GM18507 (cell line): Measurements from ENCODE around the gene NUDT22.

Experiments used
- DNase-seq: peaks from one replicate; pipeline ENCODE4 v3.0.0; 2011; ENCODE audit warnings: low read depth; ENCODE audit not compliant: insufficient read length; ENCODE audit errors: extremely low spot score
- FAIRE-seq: peaks from 2 replicates; lab custom pipeline; 2011; peaks lifted over from hg19 to GRCh38; lab: Jason Lieb, UNC

NUDT22 gene

DNA sequence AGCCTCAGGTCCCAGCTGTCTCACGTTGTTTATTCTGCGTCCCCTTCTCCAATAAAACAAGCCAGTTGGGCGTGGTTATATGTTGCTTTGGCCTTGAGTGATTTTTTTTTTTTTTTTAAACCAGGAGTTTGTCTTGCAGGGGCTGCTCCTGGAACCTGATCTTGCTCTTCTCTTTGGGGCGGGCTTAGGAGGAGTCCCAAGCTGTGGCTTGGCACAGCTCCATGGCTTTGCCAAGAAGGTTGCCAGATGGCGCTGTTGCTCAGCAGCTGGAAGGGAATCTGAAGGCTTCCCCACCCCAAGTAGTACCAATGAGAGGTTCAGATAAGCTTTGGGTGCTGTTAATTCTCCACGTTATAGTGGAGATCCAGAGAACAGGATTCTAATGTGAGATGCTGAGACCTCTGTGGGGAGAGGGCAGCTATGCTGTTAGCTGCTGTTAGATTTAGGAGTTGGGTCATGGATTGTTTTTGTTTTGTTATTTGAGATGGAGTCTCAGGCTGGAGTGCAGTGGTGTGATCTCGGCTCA is 21.5 kb upstream of the NUDT22 start:
- FAIRE-seq: peak; percentile 72

DNA sequence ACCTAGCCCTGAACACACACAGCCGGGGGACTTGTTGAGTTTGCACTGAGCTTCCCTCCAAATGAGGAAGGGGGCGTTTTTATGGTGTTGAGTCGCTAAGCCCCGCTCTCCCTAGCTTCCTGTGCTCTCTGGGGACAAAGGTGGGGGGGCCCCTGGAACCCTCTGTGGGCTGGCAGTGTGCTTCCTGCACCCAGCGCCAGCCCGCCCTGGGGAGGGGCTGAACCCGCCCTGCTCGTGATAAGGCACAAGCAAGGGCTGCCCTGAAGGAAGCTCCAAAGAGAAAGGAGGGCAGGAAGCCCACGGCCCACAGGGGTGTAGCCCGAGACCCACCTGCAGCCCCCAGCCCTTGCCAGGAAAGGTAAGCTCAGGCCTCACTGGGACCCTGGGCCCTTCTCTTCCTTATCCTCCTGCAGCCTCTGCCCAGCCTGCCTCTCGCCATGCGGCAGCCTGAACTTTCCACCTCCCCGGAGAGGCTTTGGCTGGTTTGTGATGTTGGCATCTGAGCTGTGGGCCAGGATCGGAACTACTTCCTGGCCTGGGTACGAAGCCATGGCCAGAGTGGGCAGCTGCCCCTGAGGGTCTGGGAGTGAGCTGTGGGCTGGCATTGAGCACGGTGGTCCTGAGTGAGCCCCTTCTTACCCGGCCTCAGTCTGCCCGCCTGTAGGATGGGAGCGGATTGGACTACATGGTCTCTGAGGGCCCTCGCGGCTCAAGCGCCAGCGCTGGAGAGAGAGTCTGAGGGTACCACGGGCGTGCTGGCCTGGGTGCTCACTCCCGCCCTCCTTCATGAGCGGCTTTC is 19.4 kb upstream of the NUDT22 start, which contains the start of gene FERMT3:
Gene FERMT3 (plus strand): TSS at position 265 of the 799 bp plus-strand sequence. CDS start 644 bp downstream, outside the sequence.
- DNase-seq: no peak
- FAIRE-seq: peak; percentile 70

More for the DNA sequence above, 21.5 kb upstream of the NUDT22 start:
- DNase-seq: no peak

DNA sequence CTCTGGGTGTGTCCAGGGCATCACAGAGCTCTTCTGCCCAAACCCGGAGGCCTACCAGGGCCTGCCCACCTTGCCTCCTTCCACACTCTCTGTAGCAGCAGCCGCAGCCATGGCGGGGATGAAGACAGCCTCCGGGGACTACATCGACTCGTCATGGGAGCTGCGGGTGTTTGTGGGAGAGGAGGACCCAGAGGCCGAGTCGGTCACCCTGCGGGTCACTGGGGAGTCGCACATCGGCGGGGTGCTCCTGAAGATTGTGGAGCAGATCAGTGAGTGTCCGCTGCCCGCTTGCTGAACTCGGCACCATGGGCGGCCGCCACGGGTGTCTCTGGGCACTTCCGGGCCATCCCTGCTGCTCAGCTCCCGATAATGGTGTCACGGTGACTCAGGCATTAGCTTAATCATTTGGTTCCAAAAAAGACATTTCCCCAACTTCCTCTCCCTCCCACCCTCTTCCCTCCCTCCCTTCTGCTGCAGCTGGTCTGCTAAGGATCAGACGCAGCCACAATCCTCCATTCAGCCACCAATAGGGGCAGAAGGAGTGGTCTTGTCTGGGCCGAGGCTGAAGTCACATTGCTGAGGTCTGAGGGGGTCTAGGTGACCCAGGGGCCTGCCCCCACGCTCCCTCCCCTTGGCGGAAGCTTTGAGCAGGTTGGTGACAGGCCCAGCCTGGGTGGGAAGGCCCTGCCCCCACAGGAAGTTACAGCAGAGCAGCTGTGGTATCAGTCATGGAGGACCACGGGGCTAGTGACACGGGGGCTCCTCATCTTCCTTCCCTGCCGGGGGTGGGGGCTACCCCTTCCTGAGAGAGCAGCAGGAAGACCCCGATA is 18.6 kb upstream of the NUDT22 start:
- FAIRE-seq: peak; percentile 94
- peak; percentile 84 for DNase-seq

DNA sequence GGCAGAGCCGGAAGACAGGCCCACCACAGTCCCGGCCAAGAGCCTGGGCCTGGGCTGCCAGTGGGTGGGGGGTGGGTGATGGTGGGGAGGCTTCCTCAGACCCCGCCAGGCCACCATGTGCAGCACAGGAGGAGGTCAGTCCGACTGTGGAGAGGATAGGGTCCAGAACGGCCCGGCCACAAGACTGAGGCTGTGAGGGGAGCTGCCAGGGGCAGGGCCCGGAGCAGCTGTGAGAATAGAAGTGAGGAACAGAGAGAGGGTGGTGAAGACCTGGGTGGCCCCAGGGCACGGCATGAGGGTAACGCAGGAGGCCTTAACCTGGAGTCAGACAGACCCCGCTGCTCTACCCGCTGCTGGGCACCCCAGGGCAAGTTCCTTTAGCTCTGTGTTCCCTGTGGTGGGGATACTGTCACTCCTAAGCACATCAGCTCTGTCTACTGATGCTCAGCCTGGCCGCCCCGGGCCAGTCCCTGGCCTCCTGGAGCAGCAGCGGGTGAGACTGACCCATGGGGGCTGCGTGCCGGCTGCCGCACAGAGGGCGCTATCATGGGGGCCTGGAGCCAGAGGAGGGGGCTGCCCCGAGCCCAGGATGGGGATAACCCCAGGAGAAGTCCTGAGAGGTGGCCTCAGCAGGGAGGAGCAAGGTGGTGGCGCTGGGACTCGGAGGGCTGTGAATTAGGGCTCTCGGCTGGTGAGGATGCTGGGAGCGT is 17.8 kb upstream of the NUDT22 start:
- DNase-seq: no peak
- FAIRE-seq: no peak

DNA sequence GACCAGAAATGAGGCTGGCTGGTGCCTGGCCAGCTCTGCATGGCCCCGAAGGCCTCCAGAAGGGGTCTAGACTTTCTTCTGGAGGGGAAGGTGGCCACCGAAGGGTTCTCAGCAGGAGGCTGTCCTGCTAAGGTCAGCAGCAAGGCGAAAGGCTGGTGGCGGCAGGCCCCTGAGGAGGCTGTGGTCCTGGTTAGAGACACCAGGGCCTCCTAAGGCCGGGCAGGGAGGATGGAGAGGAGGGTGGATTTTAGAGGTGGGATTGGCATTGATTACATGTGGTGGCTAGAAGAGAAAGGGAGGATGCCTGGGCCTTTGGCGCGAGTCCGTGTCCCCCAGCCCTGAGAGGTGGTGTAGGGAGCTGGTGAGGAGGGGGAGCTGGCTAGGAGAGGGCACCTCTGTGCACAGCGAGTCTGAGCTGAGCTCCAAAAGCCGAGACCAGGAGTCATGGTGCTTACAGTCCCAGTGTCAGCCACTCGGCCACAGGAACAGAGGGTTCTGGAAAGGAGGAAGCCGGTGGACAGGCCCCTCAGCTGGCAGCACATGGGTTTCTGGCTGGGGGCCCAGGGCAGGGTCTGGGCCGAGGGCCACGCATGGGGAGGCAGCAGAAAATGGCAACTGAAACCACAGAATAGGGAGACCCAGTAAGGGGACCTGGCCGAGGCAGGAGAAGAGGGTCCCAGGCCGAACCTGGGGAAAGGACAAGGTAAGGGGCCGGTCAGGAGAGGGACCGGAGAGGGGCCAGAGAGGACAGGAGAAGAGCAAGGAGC is 17.1 kb upstream of the NUDT22 start:
- no peak for DNase-seq
- FAIRE-seq: no peak

DNA sequence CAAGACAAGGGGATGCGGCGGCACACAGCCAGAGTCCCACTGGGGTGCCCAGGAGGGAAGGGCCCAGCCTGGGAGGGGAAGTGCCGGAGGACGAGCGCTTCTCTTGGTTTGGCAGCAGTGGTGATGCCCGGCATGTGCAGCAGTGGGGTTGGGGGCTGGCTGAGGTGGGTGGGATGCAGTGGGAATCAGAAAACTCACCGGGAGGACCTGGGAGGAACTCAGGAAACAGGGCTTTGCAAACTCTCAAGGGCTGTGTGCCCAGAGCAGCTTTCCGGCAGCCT is 16.6 kb upstream of the NUDT22 start:
- FAIRE-seq (no peak), DNase-seq (no peak)

DNA sequence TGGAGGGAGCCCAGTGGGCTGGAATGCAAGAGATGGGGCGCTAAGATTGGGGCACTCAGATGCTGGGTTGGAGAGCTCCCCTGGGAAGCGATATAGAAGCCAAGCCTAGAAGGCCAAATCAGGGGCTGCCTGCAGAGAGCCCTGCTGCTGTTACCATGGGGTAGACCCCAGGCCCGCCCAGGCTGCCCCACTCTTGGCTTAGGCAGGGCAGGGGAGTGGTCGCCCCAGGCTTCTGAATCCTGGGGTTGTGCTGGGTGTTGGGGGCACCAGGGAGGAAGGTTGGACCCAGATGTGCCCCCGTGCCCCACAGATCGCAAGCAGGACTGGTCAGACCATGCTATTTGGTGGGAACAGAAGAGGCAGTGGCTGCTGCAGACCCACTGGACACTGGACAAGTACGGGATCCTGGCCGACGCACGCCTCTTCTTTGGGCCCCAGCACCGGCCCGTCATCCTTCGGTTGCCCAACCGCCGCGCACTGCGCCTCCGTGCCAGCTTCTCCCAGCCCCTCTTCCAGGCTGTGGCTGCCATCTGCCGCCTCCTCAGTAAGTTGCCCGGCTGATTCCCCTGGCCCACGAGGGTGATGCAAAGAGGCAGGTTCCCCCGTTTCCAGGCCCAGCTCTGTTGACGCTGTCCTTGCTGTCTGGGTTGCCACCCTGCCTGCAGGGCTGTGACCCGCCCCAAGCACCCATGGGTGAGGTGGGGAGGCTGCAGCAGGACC is 15.6 kb upstream of the NUDT22 start:
- DNase-seq (no peak), FAIRE-seq (no peak)

DNA sequence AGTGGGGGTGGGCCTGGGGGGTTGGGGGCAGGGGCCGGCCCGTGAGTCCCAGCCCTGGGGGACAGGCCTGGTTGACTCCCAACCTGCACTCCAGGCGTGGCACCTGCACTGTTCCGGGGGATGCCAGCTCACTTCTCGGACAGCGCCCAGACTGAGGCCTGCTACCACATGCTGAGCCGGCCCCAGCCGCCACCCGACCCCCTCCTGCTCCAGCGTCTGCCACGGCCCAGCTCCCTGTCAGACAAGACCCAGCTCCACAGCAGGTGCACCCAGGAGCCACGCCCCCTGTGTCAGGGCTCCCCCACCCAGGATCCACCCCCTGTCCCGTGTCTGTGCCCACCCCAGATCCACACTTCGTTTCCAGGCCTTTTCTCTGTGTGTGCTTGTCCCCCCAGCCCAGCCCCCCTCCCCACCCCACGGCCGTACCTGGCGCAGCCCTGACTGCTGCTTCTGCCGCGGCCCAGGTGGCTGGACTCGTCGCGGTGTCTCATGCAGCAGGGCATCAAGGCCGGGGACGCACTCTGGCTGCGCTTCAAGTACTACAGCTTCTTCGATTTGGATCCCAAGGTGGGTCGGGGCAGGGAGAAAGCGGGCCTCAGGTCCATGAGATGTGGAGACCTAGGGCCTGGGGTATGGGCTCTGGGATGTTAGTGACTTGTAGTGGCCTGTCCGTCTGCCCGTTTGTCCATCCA is 14.7 kb upstream of the NUDT22 start:
- DNase-seq (no peak), FAIRE-seq (no peak)

DNA sequence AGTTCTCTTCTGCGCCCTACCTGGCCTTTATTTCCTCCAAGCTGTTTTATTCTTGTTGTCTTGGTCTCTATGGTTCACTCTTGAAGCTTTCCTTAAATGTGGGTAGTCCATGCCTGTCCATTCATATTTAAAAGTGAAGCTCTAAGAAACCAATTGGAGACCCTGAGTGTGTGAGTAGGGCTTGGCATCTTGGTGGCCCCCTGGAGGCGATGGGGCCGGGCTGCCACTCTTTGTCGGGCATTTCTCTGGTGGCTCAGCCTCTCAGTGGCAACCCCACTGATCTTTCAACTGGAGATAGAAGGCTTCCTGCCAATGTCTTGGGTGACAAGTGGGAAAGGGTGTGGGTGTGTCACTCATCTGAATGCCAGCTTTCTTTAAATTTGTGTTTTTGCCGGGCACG is 9.2 kb upstream of the NUDT22 start:
- DNase-seq: no peak
- FAIRE-seq: no peak

DNA sequence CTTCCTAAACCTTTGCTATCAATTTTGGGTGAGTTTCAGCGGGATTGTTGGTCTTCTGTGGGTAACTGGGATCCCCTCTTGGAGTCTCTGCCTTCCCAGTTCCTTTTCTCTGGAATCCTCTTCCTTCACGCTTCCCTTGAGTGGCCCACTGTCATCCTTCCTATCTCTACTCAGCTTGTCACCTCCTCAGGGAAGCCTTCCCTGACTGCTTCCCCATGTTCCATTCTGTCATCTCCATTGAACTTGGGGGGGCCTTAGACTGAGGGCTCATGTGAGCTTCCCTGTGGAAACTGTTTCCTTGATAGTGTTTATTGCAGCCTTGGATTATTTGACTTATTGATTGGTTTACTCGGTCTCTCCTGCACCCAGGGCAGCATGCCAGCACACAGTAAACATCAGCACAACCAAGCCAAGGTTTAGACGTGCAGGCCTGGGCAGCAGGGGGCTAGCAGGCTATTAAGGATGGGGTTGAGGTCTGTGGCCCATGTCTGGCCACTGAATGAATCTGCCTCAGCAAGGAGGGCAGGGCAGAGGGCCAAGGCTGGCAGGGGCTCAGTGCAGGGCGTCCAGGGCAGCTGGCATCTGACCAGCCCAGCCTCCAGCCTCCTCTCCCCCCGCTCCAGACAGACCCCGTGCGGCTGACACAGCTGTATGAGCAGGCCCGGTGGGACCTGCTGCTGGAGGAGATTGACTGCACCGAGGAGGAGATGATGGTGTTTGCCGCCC is 7.3 kb upstream of the NUDT22 start:
- FAIRE-seq (no peak), DNase-seq (no peak)

DNA sequence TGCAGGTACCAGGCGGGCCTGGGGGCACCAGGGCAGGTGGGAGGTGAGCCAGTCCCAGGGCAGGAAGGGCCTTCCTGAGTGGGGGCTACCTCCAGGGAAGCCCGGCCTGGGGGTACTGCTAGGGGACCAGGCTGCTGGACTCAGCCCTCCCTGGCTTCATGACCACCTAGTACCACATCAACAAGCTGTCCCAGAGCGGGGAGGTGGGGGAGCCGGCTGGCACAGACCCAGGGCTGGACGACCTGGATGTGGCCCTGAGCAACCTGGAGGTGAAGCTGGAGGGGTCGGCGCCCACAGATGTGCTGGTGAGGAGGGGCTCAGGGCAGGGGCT is 6.8 kb upstream of the NUDT22 start:
- FAIRE-seq (no peak), DNase-seq (no peak)

DNA sequence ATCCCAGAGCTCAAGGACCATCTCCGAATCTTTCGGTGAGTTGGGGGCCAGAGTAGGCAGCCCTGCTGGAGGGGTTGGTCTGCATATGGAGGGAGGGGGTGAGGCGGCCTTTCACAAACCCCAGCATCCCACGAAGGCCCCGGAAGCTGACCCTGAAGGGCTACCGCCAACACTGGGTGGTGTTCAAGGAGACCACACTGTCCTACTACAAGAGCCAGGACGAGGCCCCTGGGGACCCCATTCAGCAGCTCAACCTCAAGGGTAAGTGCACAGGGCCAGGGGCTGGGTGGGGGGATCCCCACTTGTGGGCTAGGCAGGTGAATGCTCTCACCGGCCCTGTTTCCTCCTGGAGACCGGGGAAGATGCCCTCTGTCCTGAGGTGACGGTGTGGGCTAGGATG is 6.3 kb upstream of the NUDT22 start:
- no peak for FAIRE-seq

DNA sequence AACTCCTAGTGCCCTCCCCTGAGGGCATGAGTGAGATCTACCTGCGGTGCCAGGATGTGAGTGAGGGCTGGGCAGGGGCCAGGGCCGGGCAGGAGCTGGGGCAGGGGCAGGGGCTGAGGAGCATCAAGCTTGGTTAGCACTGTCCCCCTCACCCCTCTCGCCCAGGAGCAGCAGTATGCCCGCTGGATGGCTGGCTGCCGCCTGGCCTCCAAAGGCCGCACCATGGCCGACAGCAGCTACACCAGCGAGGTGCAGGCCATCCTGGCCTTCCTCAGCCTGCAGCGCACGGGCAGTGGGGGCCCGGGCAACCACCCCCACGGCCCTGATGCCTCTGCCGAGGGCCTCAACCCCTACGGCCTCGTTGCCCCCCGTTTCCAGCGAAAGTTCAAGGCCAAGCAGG is 5.8 kb upstream of the NUDT22 start:
- DNase-seq (no peak), FAIRE-seq (no peak)

More for the DNA sequence above, 6.3 kb upstream of the NUDT22 start:
- DNase-seq: no peak

DNA sequence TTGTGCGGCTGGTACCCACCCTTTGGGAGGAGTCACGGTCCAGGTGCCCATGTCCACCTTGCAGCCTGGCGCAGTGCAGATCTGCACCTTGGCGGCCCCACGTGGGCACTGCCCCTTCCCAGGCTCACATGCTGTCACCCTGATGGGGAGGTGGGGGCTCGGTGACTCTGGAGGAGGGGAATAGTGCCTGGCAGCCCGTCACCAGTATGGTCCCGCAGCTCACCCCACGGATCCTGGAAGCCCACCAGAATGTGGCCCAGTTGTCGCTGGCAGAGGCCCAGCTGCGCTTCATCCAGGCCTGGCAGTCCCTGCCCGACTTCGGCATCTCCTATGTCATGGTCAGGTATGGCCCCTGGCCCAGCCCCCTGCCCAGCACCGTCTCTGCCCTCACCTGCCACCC is 5.3 kb upstream of the NUDT22 start:
- no peak for FAIRE-seq
- no peak for DNase-seq

DNA sequence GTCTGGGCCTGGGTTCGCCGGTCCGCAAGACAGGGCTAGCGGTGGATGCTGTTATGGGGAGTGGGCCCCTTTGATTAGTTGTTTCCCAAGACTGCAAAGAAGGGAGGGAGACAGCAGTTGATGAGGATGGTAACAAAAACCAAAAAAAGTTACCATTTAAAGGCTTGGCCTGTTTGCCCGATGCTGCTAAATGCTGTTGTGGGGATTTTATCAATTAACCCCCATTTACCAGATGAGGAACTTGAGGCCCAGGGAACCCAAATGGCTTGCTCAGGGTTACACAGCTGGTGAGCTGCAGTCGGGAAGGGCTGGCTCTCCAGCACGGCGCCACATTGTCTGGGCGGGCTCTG is 3.4 kb upstream of the NUDT22 start:
- FAIRE-seq: no peak
- no peak for DNase-seq

DNA sequence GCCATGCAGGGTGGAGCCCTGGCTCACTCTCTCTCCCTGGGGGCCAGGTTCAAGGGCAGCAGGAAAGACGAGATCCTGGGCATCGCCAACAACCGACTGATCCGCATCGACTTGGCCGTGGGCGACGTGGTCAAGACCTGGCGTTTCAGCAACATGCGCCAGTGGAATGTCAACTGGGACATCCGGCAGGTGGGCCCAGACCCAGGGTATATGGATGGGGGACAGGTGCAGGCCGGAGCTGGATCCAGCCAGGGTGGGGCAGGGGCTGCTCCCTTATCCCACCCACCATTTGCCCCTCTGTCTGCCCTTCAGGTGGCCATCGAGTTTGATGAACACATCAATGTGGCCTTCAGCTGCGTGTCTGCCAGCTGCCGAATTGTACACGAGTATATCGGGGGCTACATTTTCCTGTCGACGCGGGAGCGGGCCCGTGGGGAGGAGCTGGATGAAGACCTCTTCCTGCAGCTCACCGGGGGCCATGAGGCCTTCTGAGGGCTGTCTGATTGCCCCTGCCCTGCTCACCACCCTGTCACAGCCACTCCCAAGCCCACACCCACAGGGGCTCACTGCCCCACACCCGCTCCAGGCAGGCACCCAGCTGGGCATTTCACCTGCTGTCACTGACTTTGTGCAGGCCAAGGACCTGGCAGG is 2.9 kb upstream of the NUDT22 start:
- FAIRE-seq (no peak), DNase-seq (no peak)

DNA sequence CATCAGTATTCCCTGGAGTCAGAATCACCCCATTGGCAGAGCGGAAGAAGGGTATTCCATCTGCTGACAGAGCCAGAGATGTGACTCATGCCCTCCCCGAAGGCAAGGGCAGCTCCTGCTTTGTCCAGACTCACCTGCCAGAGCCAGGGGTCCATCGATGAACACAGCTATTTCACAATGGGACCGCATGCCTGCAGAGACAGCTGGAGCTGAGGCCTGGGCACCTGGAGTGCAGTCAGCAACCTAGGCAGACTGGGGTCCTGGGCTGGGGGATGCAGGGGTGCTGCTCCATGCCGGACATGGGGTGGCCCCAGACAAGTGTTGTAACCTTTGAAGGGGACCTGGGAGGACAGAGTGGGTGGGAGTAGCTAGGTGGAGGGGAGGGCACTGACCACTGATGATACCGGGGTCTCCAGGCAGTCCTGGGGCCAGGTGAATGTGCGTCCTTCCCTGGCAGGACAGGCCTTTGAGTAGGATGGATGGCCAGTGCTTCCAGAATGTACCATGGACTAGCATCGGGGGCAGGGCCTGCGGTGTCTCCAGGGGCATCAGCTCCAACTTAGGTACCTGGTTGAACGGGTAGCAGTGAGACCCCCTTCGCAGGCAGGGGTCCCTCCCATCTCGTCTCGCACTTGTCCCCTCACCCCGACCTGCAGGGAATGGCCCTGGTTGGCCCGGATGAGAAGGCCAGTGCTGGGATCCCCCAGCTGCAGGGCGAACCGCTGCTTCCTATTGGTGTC is 1.8 kb upstream of the NUDT22 start:
- no peak for DNase-seq

More for the DNA sequence above, 1.8 kb upstream of the NUDT22 start:
- no peak for FAIRE-seq
